HUES64 (cell line): ENCODE results near the gene ZNF587B.
"Not testable (repeated sequence)": the region's sequence is repeated elsewhere in the genome, so short reads cannot be mapped to it uniquely, and the experiment has no call there.

Experiments used
- H3K27ac ChIP-seq: 2 replicates; pipeline ENCODE4 v1.7.0; 2013; ENCODE audit warnings: low read depth, low read length, inconsistent platforms
- H3K27me3 ChIP-seq: 2 replicates; pipeline ENCODE4 v1.6.1; 2013; ENCODE audit warnings: mild to moderate bottlenecking, low read length; ENCODE audit not compliant: insufficient read depth
- H3K36me3 ChIP-seq: 2 replicates; pipeline ENCODE4 v1.6.1; 2013; ENCODE audit warnings: mild to moderate bottlenecking, low read length; ENCODE audit not compliant: insufficient read depth
- H3K4me1 ChIP-seq: 2 replicates; pipeline ENCODE4 v1.6.1; 2013; ENCODE audit warnings: mild to moderate bottlenecking, low read length, moderate library complexity; ENCODE audit not compliant: insufficient read depth
- H3K4me3 ChIP-seq: 2 replicates; pipeline ENCODE4 v1.5.1; 2013; ENCODE audit warnings: mild to moderate bottlenecking, low read length, moderate library complexity
- H3K9ac ChIP-seq: 2 replicates; pipeline ENCODE4 v1.6.1; 2013; ENCODE audit warnings: mild to moderate bottlenecking, low read depth, low read length
- H3K9me3 ChIP-seq: 2 replicates; pipeline ENCODE4 v1.6.1; 2013; ENCODE audit warnings: low read depth, low read length; ENCODE audit not compliant: insufficient read depth
- WGBS: fragments of 150-250, 120-280 bp; methylation state at CpG from one replicate; pipeline ENCODE4 v1.1.7; 2013; ENCODE audit warnings: missing lambda C conversion rate; 5-methylcytosine and 5-hydroxymethylcytosine counted together

The ZNF587B gene

GRCh38 chr19:57847164-57847563 lies 17.1 kb downstream of the ZNF587B start:
- not testable (repeated sequence) for H3K4me3 ChIP-seq, H3K27ac ChIP-seq, H3K27me3 ChIP-seq, H3K4me1 ChIP-seq, H3K9me3 ChIP-seq, H3K9ac ChIP-seq
- peaks cover 52% of the 10 kb centered on the region for H3K36me3 ChIP-seq
- WGBS, result 68% methylated on average over 2 of the region's 3 CpGs

DNA sequence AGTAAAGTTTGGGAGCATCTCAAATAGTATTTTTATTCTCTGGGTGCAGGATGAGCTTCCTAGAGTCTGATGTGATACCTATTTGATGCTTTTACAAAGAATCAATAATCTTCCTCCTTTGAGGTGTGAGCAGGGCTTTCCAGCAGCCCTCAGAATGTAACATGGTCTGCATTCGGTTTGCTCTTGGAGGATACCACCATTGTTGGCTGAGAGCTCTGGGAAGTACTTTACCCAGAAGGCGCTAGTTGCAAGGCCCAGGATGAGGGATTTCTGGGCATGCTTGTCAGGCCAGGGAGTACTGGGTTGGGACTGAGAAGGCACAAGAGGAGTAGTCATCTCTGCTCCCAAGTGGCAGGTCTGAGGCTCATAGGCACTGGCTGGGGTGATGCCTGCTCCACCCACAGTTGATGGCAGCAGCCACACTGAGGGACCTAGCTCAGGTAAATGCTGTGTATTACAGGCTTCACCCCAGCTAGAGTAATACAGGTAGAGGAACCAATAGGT lies 19.1 kb downstream of the ZNF587B start:
- Histone ChIP-seq H3K36me3 (peaks cover 46% of the 10 kb centered on the region), H3K4me3 (peak overlapping the region; percentile 79), H3K27ac (peak overlapping the region; percentile 94; the same call in 1 of the 2 replicates)
- not testable (repeated sequence) for H3K9me3 ChIP-seq, H3K9ac ChIP-seq, H3K4me1 ChIP-seq, H3K27me3 ChIP-seq
- 60% methylated on average over 2 of the region's 2 CpGs for WGBS

- H3K4me1 ChIP-seq, H3K9me3 ChIP-seq, H3K27me3 ChIP-seq: not testable (repeated sequence)
- Histone ChIP-seq H3K4me3 (peak within 1 kb of the TSS; percentile 79), H3K27ac (peak within 1 kb of the TSS; percentile 94), H3K36me3 (peaks cover 39% of the 10 kb centered on the region), H3K9ac (peak within 1 kb of the TSS; percentile 90)
- WGBS, result 2% methylated on average over 42 of the region's 42 CpGs
These were observed 19.8 kb downstream of the ZNF587B start, which contains the start of gene ZNF587 for GRCh38 chr19:57849666-57850473. Gene ZNF587, plus strand, starts transcription at chr19:57849859. Its CDS starts 180 bp downstream, at chr19:57850039.

GRCh38 chr19:57850553-57851017 lies 20.5 kb downstream of the ZNF587B start:
- 23% methylated on average over 11 of the region's 11 CpGs for WGBS
- Histone ChIP-seq H3K27me3 (no peaks in the 10 kb centered on the region), H3K9ac (peak overlapping the region; percentile 90), H3K27ac (peak overlapping the region; percentile 94), H3K4me1 (peaks cover 10% of the 10 kb centered on the region; the same call in 1 of the 2 replicates), H3K4me3 (peak overlapping the region; percentile 79), H3K36me3 (peaks cover 38% of the 10 kb centered on the region), H3K9me3 (no peaks in the 10 kb centered on the region)

- H3K27me3 ChIP-seq, H3K9ac ChIP-seq, H3K27ac ChIP-seq, H3K9me3 ChIP-seq, H3K4me1 ChIP-seq: not testable (repeated sequence)
- Histone ChIP-seq H3K36me3 (peaks cover 42% of the 10 kb centered on the region), H3K4me3 (0 out of 2 replicates have a peak overlapping the region, but pooled peaks have one; percentile 79)
- 84% methylated on average over 4 of the region's 6 CpGs for WGBS
These were observed 21.9 kb downstream of the ZNF587B start for GRCh38 chr19:57851812-57852603.

- H3K27ac ChIP-seq, H3K27me3 ChIP-seq, H3K9me3 ChIP-seq, H3K9ac ChIP-seq, H3K4me3 ChIP-seq, H3K4me1 ChIP-seq: not testable (repeated sequence)
- peaks cover 53% of the 10 kb centered on the region for H3K36me3 ChIP-seq
- WGBS, result 90% methylated on average over 2 of the region's 2 CpGs
These were observed 24.0 kb downstream of the ZNF587B start for GRCh38 chr19:57854117-57854516.

GRCh38 chr19:57862351-57862750 lies 32.3 kb downstream of the ZNF587B start:
- H3K27ac ChIP-seq, H3K27me3 ChIP-seq, H3K9me3 ChIP-seq, H3K9ac ChIP-seq, H3K4me3 ChIP-seq, H3K4me1 ChIP-seq: not testable (repeated sequence)
- H3K36me3 ChIP-seq, result peaks cover 90% of the 10 kb centered on the region
- WGBS, result 94% methylated on average over 3 of the region's 3 CpGs

DNA sequence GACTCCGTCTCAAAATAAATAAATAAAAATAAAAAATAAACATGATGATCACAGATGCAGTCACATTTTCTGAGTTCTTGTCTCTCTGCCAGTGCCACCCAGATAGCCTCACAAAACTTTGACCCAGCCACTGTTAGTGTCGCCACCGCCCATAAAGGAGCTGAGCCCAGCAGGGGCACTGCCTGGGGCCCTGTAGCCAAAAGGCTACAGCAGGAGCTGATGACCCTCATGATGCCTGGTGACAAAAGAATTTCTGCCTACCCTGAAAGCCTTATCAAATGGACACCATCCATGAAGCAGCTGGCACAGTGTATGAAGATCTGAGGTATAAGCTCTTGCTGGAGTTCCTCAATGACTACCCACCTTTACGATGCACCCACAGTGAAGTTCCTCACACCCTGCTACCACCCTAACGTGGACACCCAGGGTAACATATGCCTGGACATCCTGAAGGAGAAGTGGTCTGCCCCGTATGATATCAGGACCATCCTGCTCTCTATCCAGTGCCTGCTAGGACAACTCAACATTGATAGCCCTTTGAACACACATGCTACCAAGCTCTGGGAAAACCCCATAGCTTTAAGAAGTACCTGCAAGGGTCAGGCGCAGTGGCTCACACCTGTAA lies 37.9 kb downstream of the ZNF587B start:
- Histone ChIP-seq H3K9ac (no peak overlapping the region), H3K27ac (no peak overlapping the region), H3K4me3 (no peak overlapping the region), H3K27me3 (no peaks in the 10 kb centered on the region), H3K9me3 (peaks cover 20% of the 10 kb centered on the region), H3K36me3 (peaks cover 82% of the 10 kb centered on the region), H3K4me1 (no peaks in the 10 kb centered on the region)
- 96% methylated on average over 6 of the region's 7 CpGs for WGBS

DNA sequence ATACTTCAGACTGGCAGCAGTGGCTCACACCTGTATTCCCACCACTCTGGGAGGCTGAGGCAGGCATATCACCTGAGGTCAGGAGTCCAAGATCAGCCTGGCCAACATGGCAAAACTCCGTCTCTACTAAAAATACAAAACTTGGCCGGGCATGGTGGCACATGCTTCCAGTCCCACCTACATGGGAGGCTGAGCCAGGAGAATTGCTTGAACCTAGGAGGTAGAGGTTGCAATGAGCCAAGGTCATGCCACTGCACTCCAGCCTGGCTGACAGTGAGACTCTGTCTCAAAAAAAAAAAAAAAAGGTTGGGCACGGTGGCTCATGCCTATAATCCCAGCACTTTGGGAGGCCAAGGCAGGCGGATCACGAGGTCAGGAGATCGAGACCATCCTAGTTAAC lies 39.6 kb downstream of the ZNF587B start:
- not testable (repeated sequence) for H3K27ac ChIP-seq, H3K4me3 ChIP-seq, H3K9ac ChIP-seq, H3K4me1 ChIP-seq, H3K27me3 ChIP-seq
- peaks cover 37% of the 10 kb centered on the region for H3K9me3 ChIP-seq
- 97% methylated on average over 6 of the region's 6 CpGs for WGBS
- H3K36me3 ChIP-seq, result peaks cover 87% of the 10 kb centered on the region

- Histone ChIP-seq H3K36me3 (peaks cover 85% of the 10 kb centered on the region), H3K27ac (no peak overlapping the region), H3K9ac (no peak overlapping the region), H3K4me3 (no peak overlapping the region), H3K27me3 (no peaks in the 10 kb centered on the region), H3K9me3 (peaks cover 40% of the 10 kb centered on the region), H3K4me1 (no peaks in the 10 kb centered on the region)
- WGBS, result 97% methylated on average over 1 of the region's 2 CpGs
These were observed 40.1 kb downstream of the ZNF587B start for GRCh38 chr19:57870225-57870624.

DNA sequence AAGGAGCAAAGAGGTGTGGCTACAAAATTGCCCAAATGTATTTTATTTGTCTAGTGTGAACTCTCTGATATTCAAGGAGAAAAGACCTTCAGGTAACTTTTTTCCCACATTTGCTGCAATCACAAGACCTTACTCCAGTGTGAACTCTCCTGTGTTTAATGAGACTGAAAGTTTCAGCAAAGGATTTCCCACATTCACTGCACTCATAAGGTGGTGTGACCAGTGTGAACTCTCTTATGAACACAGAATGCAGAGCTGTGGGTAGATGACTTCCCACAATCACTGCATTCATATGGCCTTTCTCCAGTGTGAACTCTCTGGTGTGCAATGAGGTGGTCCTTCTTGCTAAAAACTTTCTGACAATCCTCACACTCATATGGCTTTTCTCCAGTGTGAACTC lies 42.4 kb downstream of the ZNF587B start:
- no peaks in the 10 kb centered on the region for H3K27me3 ChIP-seq
- no peaks in the 10 kb centered on the region for H3K4me1 ChIP-seq
- no peak overlapping the region for H3K4me3 ChIP-seq
- H3K27ac ChIP-seq, result no peak overlapping the region
- peaks cover 54% of the 10 kb centered on the region for H3K9me3 ChIP-seq
- H3K36me3 ChIP-seq, result peaks cover 85% of the 10 kb centered on the region
- no peak overlapping the region for H3K9ac ChIP-seq
